ENCODE data around the gene SNRNP25.

DNA sequence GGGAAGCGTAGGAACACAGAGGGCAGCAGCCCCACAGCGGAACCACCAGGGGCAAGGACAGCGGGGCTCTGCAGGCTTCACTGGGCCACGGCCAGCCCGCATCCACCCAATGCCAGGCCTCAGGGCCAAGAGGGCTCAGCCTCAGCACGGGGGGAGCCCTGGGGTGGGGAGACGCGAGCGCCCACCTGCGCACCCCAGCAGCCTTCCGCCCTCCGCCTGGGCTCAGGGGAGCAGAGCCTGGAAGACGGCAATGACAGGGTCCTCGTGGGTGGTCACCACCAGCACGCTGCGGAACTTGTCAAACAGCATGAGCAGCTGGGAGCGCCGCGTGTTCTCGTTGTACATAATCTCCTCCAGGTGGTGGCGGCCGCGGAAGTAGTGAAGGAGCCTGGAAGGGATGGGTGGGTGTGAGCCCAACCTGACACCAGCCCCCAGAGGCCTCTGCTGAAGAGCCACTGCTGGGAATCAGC lies 32.9 kb downstream of the SNRNP25 start:
- TF ChIP-seq TAF1 (IDR thresholded peaks at IDR 0.05; ENCODE audit: borderline replicate concordance, insufficient read depth, low read length): no peak
- TF ChIP-seq POLR2AphosphoS5 (IDR thresholded peaks at IDR 0.05; ENCODE audit: low read depth, low read length): no peak
- TF ChIP-seq FOXP2 (optimal IDR thresholded peaks at IDR 0.05; ENCODE audit: borderline replicate concordance, extremely low read depth, extremely low read length, insufficient read depth): no peak
- TF ChIP-seq, protein P1, sequence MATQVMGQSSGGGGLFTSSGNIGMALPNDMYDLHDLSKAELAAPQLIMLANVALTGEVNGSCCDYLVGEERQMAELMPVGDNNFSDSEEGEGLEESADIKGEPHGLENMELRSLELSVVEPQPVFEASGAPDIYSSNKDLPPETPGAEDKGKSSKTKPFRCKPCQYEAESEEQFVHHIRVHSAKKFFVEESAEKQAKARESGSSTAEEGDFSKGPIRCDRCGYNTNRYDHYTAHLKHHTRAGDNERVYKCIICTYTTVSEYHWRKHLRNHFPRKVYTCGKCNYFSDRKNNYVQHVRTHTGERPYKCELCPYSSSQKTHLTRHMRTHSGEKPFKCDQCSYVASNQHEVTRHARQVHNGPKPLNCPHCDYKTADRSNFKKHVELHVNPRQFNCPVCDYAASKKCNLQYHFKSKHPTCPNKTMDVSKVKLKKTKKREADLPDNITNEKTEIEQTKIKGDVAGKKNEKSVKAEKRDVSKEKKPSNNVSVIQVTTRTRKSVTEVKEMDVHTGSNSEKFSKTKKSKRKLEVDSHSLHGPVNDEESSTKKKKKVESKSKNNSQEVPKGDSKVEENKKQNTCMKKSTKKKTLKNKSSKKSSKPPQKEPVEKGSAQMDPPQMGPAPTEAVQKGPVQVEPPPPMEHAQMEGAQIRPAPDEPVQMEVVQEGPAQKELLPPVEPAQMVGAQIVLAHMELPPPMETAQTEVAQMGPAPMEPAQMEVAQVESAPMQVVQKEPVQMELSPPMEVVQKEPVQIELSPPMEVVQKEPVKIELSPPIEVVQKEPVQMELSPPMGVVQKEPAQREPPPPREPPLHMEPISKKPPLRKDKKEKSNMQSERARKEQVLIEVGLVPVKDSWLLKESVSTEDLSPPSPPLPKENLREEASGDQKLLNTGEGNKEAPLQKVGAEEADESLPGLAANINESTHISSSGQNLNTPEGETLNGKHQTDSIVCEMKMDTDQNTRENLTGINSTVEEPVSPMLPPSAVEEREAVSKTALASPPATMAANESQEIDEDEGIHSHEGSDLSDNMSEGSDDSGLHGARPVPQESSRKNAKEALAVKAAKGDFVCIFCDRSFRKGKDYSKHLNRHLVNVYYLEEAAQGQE (IDR thresholded peaks at IDR 0.05; ENCODE audit: insufficient read depth in 1 of 2, low read depth in 2 of 2, low read length in 2 of 2): no peak
- no peak for TF ChIP-seq SIN3A (IDR thresholded peaks at IDR 0.05; ENCODE audit: borderline replicate concordance, insufficient read depth, low read length)
